Upper lobe of left lung (tissue), 4 donors: ENCODE measurements around the gene GJA5.

ENCODE experiments used
- CTCF ChIP-seq, 6 experiments: fragments of 450-650 bp in 4 of 6; fragments of 200-600 bp in 2 of 6; sonication (generic) in 2 of 6; IDR thresholded peaks; one replicate each; pipeline ENCODE4 v1.5.1; 2016 to 2019; ENCODE audit warnings: antibody characterized with exemption in 6 of 6
- POLR2A ChIP-seq, 4 donors: fragments of 450-650 bp; IDR thresholded peaks; one replicate each; pipeline ENCODE4 v1.5.1; 2016 to 2017; ENCODE audit warnings: antibody characterized with exemption in 4 of 4, mild to moderate bottlenecking in 2 of 4

GRCh38 chr1:147791876-147792275 lies 31.5 kb upstream of the GJA5 start:
- no peak for TF ChIP-seq CTCF (IDR thresholded peaks at IDR 0.05)
- no peak for TF ChIP-seq POLR2A (IDR thresholded peaks at IDR 0.05)
